ENCODE measurements around the gene C4orf54.

DNA sequence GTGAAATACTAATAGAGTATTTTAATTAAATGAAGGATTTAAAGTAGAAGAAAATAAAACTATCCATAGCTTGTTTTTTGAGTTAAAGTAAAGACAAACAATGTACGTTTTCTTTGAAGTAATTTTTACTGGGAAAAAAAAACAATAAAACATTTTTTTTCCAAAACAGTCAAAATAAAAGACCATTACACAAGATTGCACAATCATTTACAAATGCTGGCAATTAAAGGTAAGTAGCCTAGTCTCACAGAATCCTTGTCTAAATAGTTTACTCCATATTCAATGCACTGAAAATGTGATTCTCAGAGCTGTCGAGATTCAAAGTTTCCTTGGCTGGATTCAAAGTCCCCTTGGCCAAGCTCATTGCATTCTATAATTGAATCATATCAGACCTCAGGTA lies 21.2 kb downstream of the C4orf54 start:
- TF ChIP-seq, protein P1, sequence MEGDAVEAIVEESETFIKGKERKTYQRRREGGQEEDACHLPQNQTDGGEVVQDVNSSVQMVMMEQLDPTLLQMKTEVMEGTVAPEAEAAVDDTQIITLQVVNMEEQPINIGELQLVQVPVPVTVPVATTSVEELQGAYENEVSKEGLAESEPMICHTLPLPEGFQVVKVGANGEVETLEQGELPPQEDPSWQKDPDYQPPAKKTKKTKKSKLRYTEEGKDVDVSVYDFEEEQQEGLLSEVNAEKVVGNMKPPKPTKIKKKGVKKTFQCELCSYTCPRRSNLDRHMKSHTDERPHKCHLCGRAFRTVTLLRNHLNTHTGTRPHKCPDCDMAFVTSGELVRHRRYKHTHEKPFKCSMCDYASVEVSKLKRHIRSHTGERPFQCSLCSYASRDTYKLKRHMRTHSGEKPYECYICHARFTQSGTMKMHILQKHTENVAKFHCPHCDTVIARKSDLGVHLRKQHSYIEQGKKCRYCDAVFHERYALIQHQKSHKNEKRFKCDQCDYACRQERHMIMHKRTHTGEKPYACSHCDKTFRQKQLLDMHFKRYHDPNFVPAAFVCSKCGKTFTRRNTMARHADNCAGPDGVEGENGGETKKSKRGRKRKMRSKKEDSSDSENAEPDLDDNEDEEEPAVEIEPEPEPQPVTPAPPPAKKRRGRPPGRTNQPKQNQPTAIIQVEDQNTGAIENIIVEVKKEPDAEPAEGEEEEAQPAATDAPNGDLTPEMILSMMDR (IDR thresholded peaks at IDR 0.05; ENCODE audit: low read depth, low read length): no peak
- no peak for TF ChIP-seq EZH2phosphoT487 (IDR thresholded peaks at IDR 0.05; ENCODE audit: low read depth)
